GM18909 (cell line): Measurements from ENCODE around the gene TDRD9.

Source experiments
- ATAC-seq: cut with Tn5 transposase; IDR thresholded peaks from one replicate; pipeline ENCODE4 v1.9.1; 2021; ENCODE audit warnings: mild to moderate bottlenecking; ENCODE audit not compliant: unreplicated experiment, poor library complexity

TDRD9 gene

GRCh38 chr14:104049576-104050240 lies 121.5 kb downstream of the TDRD9 start:
- ATAC-seq = no peak

- ATAC-seq = no peak
These were observed 123.0 kb downstream of the TDRD9 start for GRCh38 chr14:104051092-104051813.

- ATAC-seq = no peak
These were observed 126.1 kb downstream of the TDRD9 start for GRCh38 chr14:104054222-104054905.

- no peak for ATAC-seq
These were observed 134.0 kb downstream of the TDRD9 start for GRCh38 chr14:104062281-104062680.

GRCh38 chr14:104064003-104064402 lies 135.7 kb downstream of the TDRD9 start:
- ATAC-seq = no peak

GRCh38 chr14:104066279-104066678 lies 138.0 kb downstream of the TDRD9 start:
- no peak for ATAC-seq

GRCh38 chr14:104066719-104067295 lies 138.6 kb downstream of the TDRD9 start:
- no peak for ATAC-seq

- ATAC-seq = no peak
These were observed 141.3 kb downstream of the TDRD9 start for GRCh38 chr14:104069541-104069940.

- ATAC-seq = no peak
These were observed 144.3 kb downstream of the TDRD9 start for GRCh38 chr14:104072586-104072985.

GRCh38 chr14:104073764-104074163 lies 145.5 kb downstream of the TDRD9 start:
- no peak for ATAC-seq

GRCh38 chr14:104075530-104076151 lies 147.4 kb downstream of the TDRD9 start:
- no peak for ATAC-seq

- no peak for ATAC-seq
These were observed 148.5 kb downstream of the TDRD9 start for GRCh38 chr14:104076743-104077142.

- peak; percentile 80 for ATAC-seq
These were observed 149.8 kb downstream of the TDRD9 start for GRCh38 chr14:104078031-104078455.

GRCh38 chr14:104080376-104081260 lies 152.4 kb downstream of the TDRD9 start:
- no peak for ATAC-seq

- no peak for ATAC-seq
These were observed 153.1 kb downstream of the TDRD9 start for GRCh38 chr14:104081261-104081835.

- ATAC-seq = no peak
These were observed 153.8 kb downstream of the TDRD9 start for GRCh38 chr14:104081951-104082464.

- no peak for ATAC-seq
These were observed 154.6 kb downstream of the TDRD9 start for GRCh38 chr14:104082807-104083206.

- ATAC-seq = no peak
These were observed 156.2 kb downstream of the TDRD9 start for GRCh38 chr14:104084251-104085002.
